GDM1 (cell line): Measurements from ENCODE around the gene SDK1.

ENCODE experiments used
- DNase-seq: peaks from one replicate; lab custom pipeline; 2025; lab: John Stamatoyannopoulos, UW

SDK1 gene

DNA sequence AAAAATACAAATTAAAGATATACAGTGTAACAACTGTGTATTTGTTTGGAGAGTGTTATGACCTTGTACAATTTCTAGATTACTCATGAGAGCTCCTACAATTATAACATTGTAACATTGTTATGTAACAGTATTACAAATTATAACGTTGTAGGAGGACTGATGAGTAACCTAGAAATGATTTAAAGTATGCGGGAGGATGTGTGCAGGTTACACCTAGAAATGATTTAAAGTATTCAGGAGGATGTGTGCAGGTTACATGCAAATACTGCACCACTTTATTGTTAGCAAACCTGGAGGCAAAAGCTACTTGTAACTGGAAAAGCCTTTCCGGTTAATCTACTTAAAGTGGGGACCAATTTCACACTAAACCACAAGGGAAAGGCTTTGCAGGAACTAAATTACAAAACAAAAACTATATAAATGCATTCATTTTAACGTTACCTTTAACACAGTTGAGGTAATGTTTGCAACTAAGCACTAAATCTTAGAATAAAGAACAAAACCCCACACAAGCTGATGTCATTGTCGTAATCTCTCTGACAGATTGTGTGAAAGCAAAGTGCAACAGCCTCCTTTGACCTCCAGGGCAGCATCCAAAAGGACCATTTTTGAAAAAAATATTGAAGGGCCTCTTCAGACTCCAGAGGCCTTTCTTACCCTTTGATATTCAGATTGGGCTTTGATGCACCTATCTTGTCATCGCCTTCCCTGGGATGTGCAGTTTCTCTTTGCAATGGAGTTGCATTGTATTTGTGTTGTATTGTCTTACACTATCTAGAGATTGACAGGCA, 858.9 kb downstream of the SDK1 start:
- no peak for DNase-seq

DNA sequence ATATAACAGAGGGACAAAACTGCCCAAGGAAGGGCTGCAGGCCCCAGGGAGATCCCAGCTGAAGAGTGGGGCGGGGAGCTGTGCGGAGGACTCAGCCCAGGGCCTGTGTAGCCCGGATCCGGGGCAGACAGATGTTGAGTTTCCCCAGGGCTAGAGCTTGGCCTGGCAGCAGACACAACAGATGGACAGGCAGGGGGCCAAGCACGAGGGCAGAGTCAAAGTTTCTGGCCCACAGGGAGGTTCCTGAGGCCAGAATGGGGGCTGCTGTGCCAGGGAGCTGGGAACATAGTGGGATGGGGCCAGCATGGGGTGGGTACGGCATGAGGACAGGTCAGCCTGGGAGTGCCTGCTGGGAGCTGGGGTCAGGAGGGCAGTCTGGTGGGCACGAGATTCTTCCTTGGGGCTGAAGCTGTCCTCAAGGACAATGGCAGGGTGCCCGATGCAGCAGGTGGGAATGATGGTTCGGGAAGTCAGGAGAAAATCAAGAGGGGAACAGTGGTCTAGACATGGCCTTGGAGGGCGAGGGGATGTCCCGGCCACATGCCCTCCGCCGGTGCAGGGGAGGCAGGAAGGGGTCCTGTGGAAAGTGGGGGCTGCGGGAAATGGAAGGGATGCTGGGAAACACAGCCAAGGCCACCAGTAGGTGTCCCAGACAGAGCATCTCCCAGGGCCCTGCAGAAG, 862.0 kb downstream of the SDK1 start:
- no peak for DNase-seq

DNA sequence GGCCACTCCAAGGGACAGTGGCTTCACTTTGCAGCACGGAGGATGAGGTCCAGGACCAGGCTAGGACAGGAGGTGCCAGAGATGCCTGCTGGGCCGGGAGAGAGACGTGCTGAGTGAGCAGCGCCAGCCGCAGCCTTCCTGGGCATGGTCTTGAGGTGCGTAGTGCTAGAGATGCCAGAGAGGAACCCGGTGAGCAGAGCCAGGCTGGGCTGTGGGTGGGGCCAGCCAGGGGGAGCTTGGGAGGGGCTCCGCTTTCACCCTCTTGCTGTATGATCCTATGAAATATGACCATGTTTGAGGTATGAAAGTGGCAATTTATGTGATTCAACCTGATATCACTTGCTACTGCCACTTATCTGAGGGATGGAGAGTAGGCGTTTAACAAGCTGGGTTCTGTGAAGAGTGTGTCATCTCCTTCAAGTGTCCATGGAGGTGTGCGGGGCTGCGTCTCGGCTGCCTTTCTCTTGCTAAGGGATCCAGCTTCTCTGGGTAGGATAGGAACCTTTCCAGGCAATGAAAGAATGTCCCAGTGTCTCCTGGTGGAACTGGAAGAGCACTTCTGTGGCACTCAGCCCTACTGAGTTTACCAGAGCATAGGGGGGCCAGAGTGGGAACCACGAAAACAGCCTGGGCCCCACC, 862.6 kb downstream of the SDK1 start:
- no peak for DNase-seq

DNA sequence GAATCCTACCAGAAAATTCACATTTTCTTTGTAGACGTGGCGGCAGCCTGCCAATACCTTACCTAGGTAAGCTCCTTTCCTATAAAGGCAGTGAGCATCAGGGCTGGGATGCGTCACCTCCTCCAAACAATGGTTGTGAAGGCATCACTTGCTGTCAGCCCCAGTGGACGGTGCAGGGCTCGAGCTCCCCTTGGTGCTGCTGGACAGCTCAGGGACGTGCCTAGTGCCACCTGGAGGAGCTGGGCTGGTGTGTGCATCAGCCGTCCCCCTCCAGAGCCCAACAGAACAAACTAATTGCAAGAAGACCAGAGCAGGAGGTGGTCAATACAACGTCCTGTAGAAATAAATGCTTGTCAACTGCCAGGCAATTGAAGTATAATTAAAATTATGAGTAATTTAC, 863.5 kb downstream of the SDK1 start:
- no peak for DNase-seq

DNA sequence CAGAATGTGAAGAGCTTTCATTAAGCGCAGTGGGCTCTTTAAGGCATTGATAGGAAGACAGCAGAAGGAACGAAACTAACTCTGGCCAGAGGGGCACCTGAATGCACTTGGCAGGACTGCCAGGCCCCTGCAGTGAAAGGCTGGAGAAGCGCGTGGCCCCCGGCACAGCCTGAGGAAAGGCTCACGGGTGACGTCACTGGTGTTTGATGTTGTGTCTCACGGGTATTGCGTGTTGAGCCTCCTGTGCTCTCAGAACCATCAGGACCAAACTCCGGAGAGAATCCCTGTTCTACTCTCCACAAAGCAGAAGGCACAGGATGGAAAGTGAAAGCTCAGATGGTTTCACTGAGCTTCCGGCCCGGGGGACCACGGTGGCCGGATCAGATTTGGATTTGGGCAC, 865.3 kb downstream of the SDK1 start:
- DNase-seq: no peak

DNA sequence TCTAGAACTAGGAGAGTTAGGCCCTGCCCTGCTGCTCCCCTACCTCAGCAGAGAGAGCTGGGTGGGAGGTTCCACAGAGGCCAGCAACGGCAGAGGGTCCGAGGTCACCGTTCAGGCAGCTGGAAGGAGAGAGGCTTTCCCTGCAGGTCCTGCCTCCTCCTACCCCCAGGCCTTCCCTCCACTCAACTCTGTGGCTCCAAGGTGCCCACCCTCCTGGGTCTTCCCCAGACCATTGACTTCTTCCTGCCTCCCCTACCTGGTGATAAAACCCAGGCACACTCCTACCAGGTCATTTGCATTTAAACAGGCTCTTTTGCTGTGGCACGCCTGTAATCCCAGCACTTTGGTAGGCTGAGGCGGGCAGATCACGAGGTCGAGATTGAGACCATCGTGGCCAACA, 865.8 kb downstream of the SDK1 start:
- DNase-seq: no peak

DNA sequence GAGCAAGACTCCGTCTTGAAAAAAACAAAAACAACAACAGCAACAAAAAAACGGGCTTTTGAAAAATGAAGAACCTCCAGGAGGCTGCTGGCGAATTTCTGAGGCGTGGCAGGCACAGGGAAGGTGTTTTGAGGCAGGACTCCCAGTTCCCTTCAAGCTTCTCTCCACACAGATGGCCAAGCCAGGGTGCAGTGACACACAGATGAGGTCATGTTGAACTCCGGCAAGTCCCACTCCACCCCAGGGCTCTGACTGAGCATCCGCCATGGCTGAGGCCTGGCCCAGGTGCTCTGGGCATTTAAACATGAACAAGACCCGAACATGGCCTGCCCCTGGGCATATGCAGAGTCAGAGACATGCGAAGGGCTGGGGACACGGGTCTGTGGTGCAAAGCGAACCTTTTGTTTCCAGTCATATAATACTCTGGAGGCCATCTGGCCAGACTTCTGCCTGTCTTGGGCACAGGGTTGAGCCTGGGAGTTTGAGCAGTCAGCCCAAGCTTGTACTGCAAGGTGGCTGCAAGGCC, 866.4 kb downstream of the SDK1 start:
- no peak for DNase-seq

DNA sequence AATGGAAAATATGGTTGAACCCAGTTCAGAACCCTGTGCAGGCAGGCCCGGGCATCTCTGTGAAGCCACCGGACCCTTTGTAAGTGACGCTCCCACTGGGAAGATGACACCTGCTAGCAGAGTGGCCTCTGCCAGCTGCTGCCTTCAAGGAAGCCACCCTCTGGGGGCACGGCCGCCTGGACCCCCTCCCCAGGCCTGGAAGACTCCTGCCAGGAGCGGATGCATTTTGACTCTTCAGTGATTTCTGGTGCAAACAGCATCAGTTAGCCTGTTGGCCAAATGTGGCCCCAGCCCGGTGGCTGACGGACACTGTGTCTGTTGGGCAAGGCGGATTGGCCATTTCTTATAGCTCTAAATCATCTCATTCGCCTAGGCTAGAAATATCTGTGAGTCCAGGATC, 867.0 kb downstream of the SDK1 start:
- DNase-seq: no peak

DNA sequence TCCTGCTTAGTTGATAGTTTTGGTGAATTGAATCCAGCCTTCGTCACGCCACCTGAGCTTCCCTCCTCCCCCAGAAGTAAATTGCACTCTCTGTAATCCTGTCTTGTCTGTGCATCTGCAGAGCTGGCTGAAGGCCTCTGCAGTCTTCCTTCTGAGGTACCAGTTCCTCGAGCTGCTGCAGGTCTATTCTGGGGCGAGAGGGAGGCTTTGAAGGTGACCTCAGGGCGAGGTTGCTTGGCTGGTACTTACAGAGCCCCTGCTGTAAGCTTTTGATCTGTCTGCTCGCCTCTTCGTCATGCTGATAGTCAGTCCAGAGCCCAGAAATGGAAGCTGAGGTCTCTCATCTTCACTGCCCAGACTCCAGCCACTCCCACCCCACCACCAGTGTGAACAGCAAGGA, 867.5 kb downstream of the SDK1 start:
- no peak for DNase-seq

DNA sequence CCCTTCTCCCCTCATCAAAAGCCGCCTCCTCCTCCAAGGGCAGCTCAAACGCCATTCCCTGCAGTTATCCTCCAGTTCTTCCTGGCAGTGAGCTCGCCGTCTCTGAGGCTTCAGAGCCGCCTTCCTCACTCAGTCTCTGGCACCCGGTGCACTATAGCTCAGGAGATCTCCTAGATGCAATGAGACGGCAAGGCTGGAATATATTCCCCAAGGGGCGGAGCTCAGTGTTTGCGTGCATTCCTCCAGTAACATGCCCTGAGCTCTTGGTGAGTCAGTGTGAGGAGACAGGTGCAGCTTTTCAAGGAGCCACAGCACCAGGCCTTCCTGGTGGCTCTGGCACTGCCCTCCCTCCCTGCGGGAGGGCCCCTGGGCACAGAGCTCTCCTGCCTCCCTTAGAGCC, 868.4 kb downstream of the SDK1 start:
- no peak for DNase-seq

DNA sequence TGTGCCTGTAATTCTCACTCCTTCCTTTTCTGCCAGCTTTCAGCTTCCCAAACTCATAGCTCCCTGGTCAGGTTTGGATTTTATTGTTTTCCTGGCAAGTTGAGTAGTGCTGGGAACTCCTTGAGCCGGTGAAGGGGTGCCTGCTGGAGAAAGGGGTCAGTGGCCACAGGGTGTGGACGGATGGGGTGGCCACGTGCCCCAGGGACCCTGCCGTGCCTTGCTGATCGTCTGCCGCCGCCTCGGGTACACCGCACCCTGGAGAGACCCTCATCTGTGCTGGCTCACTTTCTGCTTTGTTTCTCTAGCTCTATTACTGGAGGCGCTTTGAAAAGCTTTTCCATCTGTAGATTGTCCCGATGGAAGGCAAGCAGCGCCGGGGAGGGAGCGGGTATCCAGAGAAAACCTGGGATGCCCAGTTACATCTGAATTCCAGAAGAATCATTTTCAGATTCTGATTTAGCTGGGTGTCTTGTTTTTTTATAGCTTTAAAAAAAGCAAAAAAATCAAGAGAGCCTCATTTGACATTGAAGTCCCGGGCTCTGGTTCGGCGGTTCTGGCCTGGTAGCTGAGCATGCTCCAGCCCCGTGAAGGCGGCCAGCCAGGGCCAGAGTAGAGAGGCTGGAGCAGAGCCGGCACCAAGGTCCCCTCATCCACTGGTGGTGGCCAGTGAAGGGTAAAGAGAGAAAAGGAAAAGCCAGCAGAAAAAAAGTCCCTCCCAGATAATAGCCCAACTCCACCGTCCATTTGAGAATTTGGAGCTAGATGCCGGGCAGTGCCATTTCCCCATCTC, 870.1 kb downstream of the SDK1 start:
- DNase-seq: no peak

DNA sequence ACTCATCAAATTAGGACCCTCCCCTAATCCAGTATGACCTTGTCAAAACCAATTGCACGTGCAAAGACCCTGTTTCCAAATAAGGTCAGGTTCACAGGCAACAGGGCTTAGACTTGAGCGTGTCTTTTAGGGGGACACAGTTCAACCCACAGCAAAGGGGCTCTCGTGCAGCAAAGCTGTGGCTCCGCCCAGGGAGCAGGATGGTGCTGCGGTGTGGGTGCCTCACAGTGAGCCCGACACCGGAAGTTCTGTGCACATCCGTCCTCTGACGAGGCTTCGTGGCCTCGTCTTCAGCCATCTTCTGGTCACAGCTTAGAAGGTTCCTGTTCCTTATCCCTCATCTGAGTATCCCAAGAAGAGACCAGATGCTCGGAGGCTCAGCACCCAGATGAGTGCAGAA, 871.8 kb downstream of the SDK1 start:
- no peak for DNase-seq

DNA sequence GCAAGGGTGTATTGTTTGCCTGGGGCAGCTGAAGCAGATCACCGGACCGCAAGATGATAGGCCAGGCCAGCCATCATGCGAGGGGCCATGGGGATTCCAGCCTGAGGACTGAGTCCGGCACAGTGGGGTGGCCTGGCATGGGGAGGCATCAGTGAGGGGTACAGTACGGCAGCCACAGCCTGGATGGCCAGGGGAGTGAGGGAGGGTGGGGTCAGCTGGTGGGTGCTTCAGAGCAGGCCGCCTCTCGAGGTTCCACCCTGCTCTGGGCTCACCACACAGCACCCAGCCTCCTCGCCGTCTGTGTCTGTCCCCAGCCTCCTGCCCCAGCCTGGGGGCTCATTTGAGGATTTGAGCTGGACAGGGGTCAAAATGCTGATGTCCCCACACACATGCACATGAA, 872.6 kb downstream of the SDK1 start:
- no peak for DNase-seq

DNA sequence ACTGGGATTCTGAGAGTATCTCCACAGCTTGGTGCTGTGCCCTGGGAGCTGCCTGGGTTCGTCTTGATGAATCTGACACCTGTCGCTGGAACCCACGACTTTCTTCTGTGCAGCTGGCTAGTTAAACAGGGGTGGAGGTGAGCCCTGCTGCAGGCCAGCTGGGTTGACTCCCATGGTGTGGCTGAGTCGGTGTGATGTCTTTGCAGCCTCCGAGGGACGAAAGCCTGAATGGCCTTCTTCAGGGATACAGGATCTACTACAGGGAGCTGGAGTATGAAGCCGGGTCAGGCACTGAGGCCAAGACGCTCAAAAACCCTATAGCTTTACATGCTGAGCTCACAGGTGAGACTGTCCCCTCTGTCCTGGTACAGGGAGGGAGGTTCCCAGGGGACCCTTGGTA, 873.0 kb downstream of the SDK1 start:
- DNase-seq: no peak

DNA sequence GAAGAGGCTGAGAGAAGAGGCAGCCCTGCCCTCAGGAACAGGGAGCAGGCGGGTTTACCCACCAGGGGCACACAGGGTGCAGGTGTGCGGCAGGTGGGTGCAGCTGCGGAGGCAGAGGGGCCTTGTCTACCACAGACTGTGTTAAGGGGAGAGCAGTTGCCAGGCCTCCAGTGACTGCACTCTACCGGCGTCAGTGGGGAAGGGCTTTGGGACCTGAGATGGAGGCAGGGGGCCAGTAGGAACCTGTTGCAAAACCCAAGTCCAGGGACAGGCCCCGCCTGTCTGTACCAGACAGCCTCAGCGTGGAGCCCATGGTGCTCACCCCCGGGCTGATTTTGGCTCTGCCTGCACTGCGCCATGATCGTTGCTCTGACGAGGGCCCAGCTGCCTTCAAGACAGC, 873.4 kb downstream of the SDK1 start:
- DNase-seq: no peak

DNA sequence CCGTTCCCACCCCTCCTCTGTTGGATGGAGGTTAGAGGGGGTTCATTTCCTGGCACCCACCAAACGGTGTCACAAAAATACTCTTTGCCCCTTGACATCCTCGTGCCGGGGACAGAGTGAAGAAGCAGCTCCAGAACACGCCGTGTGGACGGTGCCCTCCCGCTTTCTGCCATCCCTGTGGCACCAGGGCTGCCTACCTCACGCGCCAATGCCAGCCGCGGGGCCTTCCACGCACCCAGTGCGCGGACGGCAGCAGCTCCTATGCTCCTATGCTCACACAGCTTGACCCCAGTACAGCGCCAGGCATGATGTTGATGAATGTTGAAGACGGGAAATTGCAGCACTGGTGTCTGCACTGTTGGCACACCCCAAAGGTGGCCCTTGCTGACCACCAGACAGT, 873.8 kb downstream of the SDK1 start:
- no peak for DNase-seq

DNA sequence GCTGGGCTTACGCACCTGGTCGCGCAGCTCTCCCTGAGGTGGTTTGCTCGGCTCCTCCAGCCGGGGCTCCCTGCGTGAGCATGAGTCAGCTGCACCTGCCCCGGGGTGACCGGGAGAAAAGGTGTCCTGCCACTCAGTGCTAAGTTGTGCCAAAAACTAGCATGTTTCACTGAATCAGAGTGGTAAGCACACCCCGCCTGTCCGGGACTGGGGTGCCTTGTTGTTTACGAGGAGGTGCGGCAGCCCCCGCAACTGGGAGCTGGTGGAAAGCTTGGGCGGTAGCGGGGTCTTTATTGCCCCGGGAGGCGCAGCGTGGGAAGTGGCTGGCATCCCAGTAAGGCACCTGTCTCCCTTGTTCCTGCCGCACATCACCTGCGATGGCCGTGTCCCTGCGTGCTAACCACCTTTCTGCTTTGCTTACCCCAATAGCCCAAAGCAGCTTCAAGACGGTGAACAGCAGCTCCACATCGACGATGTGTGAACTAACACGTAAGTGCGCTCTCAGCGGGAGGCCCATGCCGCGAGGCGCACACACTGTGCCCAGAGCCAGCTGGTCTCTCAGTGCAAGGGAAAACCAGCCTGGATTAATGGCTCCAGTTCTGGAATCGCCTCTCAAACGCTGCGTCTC, 874.4 kb downstream of the SDK1 start:
- DNase-seq: no peak

DNA sequence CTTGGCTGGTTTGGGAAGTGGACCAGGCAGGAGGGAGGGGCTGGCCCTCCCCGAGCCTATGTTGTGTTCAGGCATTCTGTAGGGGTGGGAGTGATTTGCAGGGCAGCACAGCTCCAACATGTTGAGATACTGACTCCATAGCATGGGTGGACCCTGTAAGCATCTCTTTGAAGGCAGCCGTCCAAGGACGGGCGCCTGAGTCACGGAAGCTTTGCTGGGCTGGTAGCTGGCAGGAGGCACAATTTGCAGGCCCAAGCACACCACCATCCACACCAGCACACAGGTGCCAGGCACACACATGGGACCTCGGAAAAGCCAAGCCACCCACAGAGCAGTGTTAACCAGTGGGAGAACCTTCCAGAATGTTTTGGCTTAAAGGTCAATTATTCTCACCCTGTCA, 875.9 kb downstream of the SDK1 start:
- DNase-seq: no peak

DNA sequence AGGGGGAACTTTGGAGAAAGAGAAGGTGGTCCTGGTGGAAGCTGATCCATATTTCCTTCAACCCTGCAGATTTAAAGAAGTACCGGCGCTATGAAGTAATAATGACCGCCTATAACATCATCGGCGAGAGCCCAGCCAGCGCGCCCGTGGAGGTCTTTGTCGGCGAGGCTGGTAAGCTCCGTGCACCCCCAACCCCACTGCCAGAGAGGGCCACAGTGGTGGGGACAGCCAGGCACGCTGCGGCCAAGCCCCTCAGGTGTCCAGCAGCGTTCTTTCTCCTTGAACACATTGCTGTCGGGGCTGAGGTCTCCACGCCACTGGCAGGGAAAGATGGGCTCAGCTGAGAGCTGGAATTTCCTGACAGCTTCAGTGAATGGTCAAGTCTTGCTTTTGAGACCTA, 877.4 kb downstream of the SDK1 start:
- DNase-seq: no peak

DNA sequence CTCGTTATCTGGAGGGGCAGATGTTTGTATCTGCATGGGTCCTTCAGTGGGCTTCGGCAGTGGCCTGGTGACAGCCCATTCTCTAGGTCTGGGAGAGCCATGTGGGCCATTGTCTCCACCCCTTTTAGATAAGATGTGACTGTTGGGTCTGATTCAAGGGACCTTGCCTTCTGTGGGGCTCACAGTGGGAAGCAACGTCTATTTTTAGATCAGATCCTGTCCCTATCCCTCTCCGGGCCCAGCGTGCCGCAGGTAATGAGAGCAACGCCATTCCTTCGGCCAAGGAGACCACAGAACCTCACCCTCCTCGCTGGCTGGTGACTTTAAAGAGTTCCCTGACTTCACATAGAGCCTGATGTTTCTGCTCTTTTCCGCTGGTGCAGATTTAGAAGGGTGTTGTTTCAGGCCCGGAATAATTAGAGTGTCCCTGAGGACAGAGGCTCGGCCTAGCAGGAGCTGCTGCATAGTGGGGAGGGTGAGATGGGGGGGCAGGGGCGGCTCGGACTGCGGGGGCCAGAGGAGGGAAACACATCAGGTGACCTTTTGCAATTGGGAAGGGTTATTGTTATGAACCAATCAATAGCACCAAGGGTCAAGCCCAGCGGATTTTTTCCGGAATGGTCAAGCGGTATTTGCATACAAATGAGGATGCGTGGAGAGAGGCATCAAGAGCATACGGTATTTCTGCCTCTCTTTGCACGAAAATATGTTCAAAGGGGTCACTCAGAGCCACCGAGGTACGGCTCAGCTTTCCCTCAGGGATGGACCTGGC, 878.0 kb downstream of the SDK1 start:
- no peak for DNase-seq
